Melanocyte of skin (primary cell): Measurements from ENCODE around the gene NEIL3. TPM values are rescaled to one million over a fixed set of nuclear protein-coding genes. Genes with fewer than 3 reads are reported as not detected.

Experiments
- total RNA-seq, 2 donors: library from RNA; depleted of rRNA; stranded (reverse); fragments of >200 nt; gene quantifications; 2 replicates each; pipeline ENCODE4 v1.2.3, GENCODE V29; 2012

Gene NEIL3, protein sequence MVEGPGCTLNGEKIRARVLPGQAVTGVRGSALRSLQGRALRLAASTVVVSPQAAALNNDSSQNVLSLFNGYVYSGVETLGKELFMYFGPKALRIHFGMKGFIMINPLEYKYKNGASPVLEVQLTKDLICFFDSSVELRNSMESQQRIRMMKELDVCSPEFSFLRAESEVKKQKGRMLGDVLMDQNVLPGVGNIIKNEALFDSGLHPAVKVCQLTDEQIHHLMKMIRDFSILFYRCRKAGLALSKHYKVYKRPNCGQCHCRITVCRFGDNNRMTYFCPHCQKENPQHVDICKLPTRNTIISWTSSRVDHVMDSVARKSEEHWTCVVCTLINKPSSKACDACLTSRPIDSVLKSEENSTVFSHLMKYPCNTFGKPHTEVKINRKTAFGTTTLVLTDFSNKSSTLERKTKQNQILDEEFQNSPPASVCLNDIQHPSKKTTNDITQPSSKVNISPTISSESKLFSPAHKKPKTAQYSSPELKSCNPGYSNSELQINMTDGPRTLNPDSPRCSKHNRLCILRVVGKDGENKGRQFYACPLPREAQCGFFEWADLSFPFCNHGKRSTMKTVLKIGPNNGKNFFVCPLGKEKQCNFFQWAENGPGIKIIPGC
- 10 to 100 TPM in 1 of 2 donors, 1 to 10 TPM in 1; 8.9 to 17.6 TPM for total RNA-seq

DNA sequence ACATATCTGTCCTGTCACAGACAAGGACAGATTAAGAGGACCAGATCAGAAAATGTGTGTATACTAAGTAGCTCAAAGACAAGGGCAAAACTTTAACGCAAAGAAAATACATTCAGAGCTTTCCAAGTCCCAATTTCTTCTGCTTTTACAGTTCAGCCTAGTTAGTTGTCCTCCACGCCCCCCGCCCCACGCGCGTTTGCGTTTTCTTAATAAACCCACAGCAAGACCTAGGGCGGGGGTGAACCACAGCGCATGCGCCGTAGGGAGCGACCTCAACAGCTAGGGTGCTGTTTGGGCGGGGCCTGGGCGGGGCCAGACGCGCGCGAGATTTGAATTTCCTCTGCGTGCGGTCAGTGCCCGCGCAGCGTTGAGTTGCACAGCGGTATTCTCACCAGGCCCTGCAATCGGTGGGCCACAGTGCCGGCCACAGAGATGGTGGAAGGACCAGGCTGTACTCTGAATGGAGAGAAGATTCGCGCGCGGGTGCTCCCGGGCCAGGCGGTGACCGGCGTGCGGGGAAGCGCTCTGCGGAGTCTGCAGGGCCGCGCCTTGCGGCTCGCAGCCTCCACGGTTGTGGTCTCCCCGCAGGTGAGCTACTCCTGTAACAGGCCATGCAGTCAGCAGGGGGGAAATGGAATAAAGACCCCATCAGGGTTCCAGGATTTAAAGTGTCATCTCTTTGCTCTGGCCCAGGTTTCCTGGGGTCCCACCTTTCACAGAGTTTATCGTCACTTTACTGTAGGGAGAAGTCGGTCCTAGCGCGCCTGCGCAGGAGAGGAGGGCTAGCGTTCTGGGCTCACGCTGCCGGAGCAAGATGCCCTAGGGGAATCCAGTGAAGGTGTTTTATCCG lies at the start of gene NEIL3:
Gene NEIL3, plus strand, starts transcription at position 353 of the 850 bp plus-strand sequence. Its CDS starts 80 bp downstream, at position 433.

Other genes with a start within 250 kb of the NEIL3 start
- 10 to 100 TPM; 34.6 to 62.6 TPM for gene AGA, start 132.6 kb downstream of the NEIL3 start, total RNA-seq